Caco-2 (cell line): ENCODE measurements around the gene PCBP3. TPM values are rescaled to one million over a fixed set of nuclear protein-coding genes. Genes with fewer than 3 reads are reported as not detected.

Source experiments
- BruUV-seq: library from RNA; stranded (reverse); fragments of 400-500 nt; replicated peaks from 2 replicates; lab custom pipeline; 2021; lab: Mats Ljungman, UMichigan
- CTCF ChIA-PET: fragments of 300-600 bp; sonication (Branson Sonifier 250); formaldehyde crosslinking; loops from one replicate; lab custom pipeline; 2022; ENCODE audit warnings: antibody characterized with exemption; lab: Charles Lee
- POLR2A ChIA-PET: fragments of 300-600 bp; sonication (Branson Sonifier 250); formaldehyde crosslinking; loops from one replicate; lab custom pipeline; 2022; ENCODE audit warnings: antibody characterized with exemption; lab: Charles Lee
- DNase-seq, 2 experiments: peaks; one replicate each; pipeline versions ENCODE4 v3.0.0 to v3.0.0-alpha.2; 2020 to 2022
- H3K27me3 ChIP-seq: replicated peaks from 2 replicates; pipeline ENCODE4 v1.6.0; 2011; ENCODE audit warnings: low read length; ENCODE audit not compliant: control insufficient read depth, insufficient read depth
- H3K36me3 ChIP-seq: 2 replicates; pipeline ENCODE4 v1.5.1; 2011; ENCODE audit warnings: low read length; ENCODE audit not compliant: control insufficient read depth, insufficient read depth
- H3K4me1 ChIP-seq: fragments of 250-450 bp; sonication (Bioruptor Pico); 2 replicates; pipeline ENCODE4 v1.5.1; 2020; ENCODE audit warnings: mild to moderate bottlenecking
- H3K4me3 ChIP-seq: 2 replicates; pipeline ENCODE4 v1.5.1; 2011; ENCODE audit warnings: low read depth, mild to moderate bottlenecking, control low read depth, low read length
- H3K9me3 ChIP-seq: fragments of 250-450 bp; sonication (Bioruptor Pico); 2 replicates; pipeline ENCODE4 v1.5.1; 2020; ENCODE audit warnings: mild to moderate bottlenecking, moderate library complexity
- H3K27ac Mint-ChIP-seq: one replicate; pipeline ENCODE4 v1.8.0; 2022; ENCODE audit warnings: mixed read lengths; ENCODE audit not compliant: unreplicated experiment
- H3K27me3 Mint-ChIP-seq: one replicate; pipeline ENCODE4 v1.8.0; 2022; ENCODE audit warnings: mixed read lengths; ENCODE audit not compliant: insufficient read depth, unreplicated experiment
- H3K36me3 Mint-ChIP-seq: one replicate; pipeline ENCODE4 v1.8.0; 2022; ENCODE audit warnings: mild to moderate bottlenecking, mixed read lengths; ENCODE audit not compliant: insufficient read depth, unreplicated experiment
- H3K4me1 Mint-ChIP-seq: one replicate; pipeline ENCODE4 v1.8.0; 2022; ENCODE audit warnings: low read depth, mixed read lengths; ENCODE audit not compliant: unreplicated experiment
- H3K4me3 Mint-ChIP-seq: one replicate; pipeline ENCODE4 v1.8.0; 2022; ENCODE audit warnings: mild to moderate bottlenecking, moderate library complexity, mixed read lengths; ENCODE audit not compliant: unreplicated experiment
- H3K9me3 Mint-ChIP-seq: one replicate; pipeline ENCODE4 v1.8.0; 2022; ENCODE audit warnings: mixed read lengths; ENCODE audit not compliant: unreplicated experiment
- intact Hi-C: fragments of 100-400 bp; cut with micrococcal nuclease; formaldehyde crosslinking; loops from one replicate; pipeline ENCODE4 v1.10.0; 2022; ENCODE audit not compliant: unreplicated experiment
- total RNA-seq: library from RNA; stranded (reverse); gene quantifications from 2 replicates; pipeline ENCODE4 v1.2.3, GENCODE V29; 2022
- TF ChIP-seq, protein P1 (sequence below), 2 experiments: fragments of 200-600 bp in 1 of 2; IDR thresholded peaks; 1 replicate in 1 of 2; 2 replicates in 1 of 2; pipeline versions ENCODE4 v1.5.1 to v1.8.0; 2011 to 2022; ENCODE audit warnings: antibody characterized with exemption in 1 of 2, control low read depth in 1 of 2, inconsistent platforms in 1 of 2, low read depth in 1 of 2, low read length in 1 of 2, mild to moderate bottlenecking in 1 of 2, moderate library complexity in 1 of 2; ENCODE audit not compliant: insufficient read depth in 1 of 2, severe bottlenecking in 1 of 2, unreplicated experiment in 1 of 2

The PCBP3 gene
- total RNA-seq, 1 experiment from 2014 or later, result 0.75 TPM

DNA sequence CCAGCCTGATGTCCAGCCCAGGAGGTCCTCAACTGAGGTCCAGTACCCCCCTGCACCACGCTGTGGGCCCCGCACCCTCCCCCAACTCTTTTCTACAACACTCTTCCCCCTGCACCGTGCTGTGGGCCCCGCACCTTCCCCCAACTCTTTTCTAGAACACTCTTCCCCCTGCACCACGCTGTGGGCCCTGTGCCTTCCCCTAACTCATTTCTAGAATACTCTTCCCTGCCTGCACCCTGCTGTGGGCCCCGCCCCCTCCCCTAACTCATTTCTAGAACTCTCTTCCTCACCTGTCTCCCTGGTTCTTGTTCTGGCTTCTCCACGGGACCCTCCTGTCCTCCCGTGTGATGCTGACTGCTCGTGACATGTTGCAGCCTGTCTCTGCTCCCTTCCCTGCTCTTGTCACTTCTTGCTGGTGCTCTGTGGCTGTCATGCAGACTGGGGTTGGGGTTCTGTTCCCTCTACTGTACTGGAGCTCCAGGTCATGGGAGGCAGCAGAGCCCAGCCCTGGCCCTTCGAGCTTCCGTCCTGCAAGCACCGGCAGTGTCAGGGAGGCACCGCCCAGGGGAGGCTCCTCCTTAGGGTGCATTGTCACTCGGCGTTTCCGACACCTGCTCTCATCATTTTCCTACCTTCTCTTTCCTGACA is 177.9 kb downstream of the PCBP3 start:
- DNase-seq, result no peak
- Mint-ChIP-seq H3K27ac (no peak overlapping the region), H3K36me3 (no peaks in the 10 kb centered on the region), H3K9me3 (no peaks in the 10 kb centered on the region), H3K4me1 (peaks cover 9% of the 10 kb centered on the region), H3K27me3 (peaks cover 26% of the 10 kb centered on the region), H3K4me3 (no peak overlapping the region)
- intact Hi-C loops, result loop anchor here (5.0 kb wide), 1 partner anchor 679 kb away; no protein-coding TSS in a partner anchor
- H3K4me1 ChIP-seq, result peaks cover 5% of the 10 kb centered on the region; the same call in 1 of the 2 replicates
- no peak overlapping the region for H3K4me3 ChIP-seq
- H3K27me3 ChIP-seq, result no peaks in the 10 kb centered on the region
- H3K9me3 ChIP-seq, result no peaks in the 10 kb centered on the region
- ChIA-PET POLR2A (no interaction called here), CTCF (interaction anchor here (0.8 to 3.9 kb wide), 4 partner anchors 11 to 681 kb away, joined by 3 to 34 read pairs (median 6); no protein-coding TSS in a partner anchor)
- no peaks in the 10 kb centered on the region for H3K36me3 ChIP-seq
- BruUV-seq, result no TSS peak
- TF ChIP-seq, protein P1, sequence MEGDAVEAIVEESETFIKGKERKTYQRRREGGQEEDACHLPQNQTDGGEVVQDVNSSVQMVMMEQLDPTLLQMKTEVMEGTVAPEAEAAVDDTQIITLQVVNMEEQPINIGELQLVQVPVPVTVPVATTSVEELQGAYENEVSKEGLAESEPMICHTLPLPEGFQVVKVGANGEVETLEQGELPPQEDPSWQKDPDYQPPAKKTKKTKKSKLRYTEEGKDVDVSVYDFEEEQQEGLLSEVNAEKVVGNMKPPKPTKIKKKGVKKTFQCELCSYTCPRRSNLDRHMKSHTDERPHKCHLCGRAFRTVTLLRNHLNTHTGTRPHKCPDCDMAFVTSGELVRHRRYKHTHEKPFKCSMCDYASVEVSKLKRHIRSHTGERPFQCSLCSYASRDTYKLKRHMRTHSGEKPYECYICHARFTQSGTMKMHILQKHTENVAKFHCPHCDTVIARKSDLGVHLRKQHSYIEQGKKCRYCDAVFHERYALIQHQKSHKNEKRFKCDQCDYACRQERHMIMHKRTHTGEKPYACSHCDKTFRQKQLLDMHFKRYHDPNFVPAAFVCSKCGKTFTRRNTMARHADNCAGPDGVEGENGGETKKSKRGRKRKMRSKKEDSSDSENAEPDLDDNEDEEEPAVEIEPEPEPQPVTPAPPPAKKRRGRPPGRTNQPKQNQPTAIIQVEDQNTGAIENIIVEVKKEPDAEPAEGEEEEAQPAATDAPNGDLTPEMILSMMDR (IDR thresholded peaks at IDR 0.05; ENCODE audit: insufficient read depth in 1 of 2, low read depth in 1 of 2, low read length in 1 of 2, severe bottlenecking in 1 of 2, unreplicated experiment in 1 of 2), result no peak

DNA sequence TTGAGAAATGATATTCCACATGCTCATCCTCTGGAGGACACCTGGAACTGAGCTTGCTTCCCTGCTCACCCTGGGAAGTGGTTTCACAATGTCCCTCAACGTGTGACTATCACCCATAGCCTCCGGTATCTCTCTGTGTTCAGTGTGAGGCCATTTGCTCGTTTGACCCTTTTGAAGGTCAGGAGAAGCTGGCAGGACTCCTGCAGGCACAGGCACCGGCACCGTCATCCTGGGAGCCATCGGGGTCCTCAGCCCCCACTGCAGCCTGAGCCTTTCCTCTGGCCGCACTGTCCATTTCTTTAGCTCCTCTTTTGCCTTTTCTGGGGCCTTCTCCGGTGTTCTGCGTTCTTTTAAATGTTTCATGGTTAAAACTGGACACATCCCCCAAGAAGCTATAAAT is 178.5 kb downstream of the PCBP3 start:
- no peaks in the 10 kb centered on the region for H3K27me3 ChIP-seq
- no peaks in the 10 kb centered on the region for H3K36me3 Mint-ChIP-seq
- ChIA-PET POLR2A (no interaction called here), CTCF (interaction anchor here (3.9 kb wide), 1 partner anchor 266 kb away, joined by 34 read pairs; no protein-coding TSS in a partner anchor)
- H3K27ac Mint-ChIP-seq, result no peak overlapping the region
- intact Hi-C loops, result loop anchor here (5.0 kb wide), 1 partner anchor 680 kb away; no protein-coding TSS in a partner anchor
- no peak overlapping the region for H3K4me3 Mint-ChIP-seq
- TF ChIP-seq, protein P1 (IDR thresholded peaks at IDR 0.05; ENCODE audit: insufficient read depth in 1 of 2, low read depth in 1 of 2, low read length in 1 of 2, severe bottlenecking in 1 of 2, unreplicated experiment in 1 of 2), result no peak
- H3K27me3 Mint-ChIP-seq, result peaks cover 26% of the 10 kb centered on the region
- H3K36me3 ChIP-seq, result no peaks in the 10 kb centered on the region
- no peak overlapping the region for H3K4me3 ChIP-seq
- DNase-seq, result no peak
- no peaks in the 10 kb centered on the region for H3K9me3 Mint-ChIP-seq
- no peaks in the 10 kb centered on the region for H3K9me3 ChIP-seq
- peaks cover 9% of the 10 kb centered on the region for H3K4me1 Mint-ChIP-seq
- no TSS peak for BruUV-seq
- peaks cover 5% of the 10 kb centered on the region; the same call in 1 of the 2 replicates for H3K4me1 ChIP-seq

GRCh38 chr21:45822429-45823099 is 179.0 kb downstream of the PCBP3 start:
- TF ChIP-seq, protein P1 (IDR thresholded peaks at IDR 0.05; ENCODE audit: insufficient read depth in 1 of 2, low read depth in 1 of 2, low read length in 1 of 2, severe bottlenecking in 1 of 2, unreplicated experiment in 1 of 2), result no peak
- no peaks in the 10 kb centered on the region for H3K36me3 ChIP-seq
- BruUV-seq, result no TSS peak
- no peaks in the 10 kb centered on the region for H3K9me3 ChIP-seq
- no peaks in the 10 kb centered on the region for H3K27me3 ChIP-seq
- ChIA-PET CTCF (interaction anchor here (3.9 kb wide), 1 partner anchor 267 kb away, joined by 34 read pairs; no protein-coding TSS in a partner anchor), POLR2A (no interaction called here)
- H3K4me3 Mint-ChIP-seq, result no peak overlapping the region
- no peak overlapping the region for H3K27ac Mint-ChIP-seq
- no peak overlapping the region for H3K4me3 ChIP-seq
- no peaks in the 10 kb centered on the region for H3K36me3 Mint-ChIP-seq
- H3K4me1 Mint-ChIP-seq, result peaks cover 9% of the 10 kb centered on the region
- DNase-seq, result no peak
- peaks cover 5% of the 10 kb centered on the region; the same call in 1 of the 2 replicates for H3K4me1 ChIP-seq
- no peaks in the 10 kb centered on the region for H3K9me3 Mint-ChIP-seq
- H3K27me3 Mint-ChIP-seq, result peaks cover 26% of the 10 kb centered on the region
- intact Hi-C loops, result loop anchor here (5.0 kb wide), 1 partner anchor 680 kb away; no protein-coding TSS in a partner anchor
